HT1080 (cell line): ENCODE data around the gene FZD2. TPM values are rescaled to one million over a fixed set of nuclear protein-coding genes. Genes with fewer than 3 reads are reported as not detected.
"Not testable (repeated sequence)": the region's sequence is repeated elsewhere in the genome, so short reads cannot be mapped to it uniquely, and the experiment has no call there.

Experiments used
- DNase-seq: peaks from one replicate; pipeline ENCODE4 v3.0.0-alpha.2; 2015; ENCODE audit warnings: low read depth
- total RNA-seq: library from RNA; depleted of rRNA; stranded (reverse); fragments of >200 nt; shearing (Covaris generic); gene quantifications from 2 replicates; pipeline ENCODE4 v1.2.3, GENCODE V29; 2014

The FZD2 gene
- total RNA-seq, 1 experiment from 2014 or later: 14.6 TPM

DNA sequence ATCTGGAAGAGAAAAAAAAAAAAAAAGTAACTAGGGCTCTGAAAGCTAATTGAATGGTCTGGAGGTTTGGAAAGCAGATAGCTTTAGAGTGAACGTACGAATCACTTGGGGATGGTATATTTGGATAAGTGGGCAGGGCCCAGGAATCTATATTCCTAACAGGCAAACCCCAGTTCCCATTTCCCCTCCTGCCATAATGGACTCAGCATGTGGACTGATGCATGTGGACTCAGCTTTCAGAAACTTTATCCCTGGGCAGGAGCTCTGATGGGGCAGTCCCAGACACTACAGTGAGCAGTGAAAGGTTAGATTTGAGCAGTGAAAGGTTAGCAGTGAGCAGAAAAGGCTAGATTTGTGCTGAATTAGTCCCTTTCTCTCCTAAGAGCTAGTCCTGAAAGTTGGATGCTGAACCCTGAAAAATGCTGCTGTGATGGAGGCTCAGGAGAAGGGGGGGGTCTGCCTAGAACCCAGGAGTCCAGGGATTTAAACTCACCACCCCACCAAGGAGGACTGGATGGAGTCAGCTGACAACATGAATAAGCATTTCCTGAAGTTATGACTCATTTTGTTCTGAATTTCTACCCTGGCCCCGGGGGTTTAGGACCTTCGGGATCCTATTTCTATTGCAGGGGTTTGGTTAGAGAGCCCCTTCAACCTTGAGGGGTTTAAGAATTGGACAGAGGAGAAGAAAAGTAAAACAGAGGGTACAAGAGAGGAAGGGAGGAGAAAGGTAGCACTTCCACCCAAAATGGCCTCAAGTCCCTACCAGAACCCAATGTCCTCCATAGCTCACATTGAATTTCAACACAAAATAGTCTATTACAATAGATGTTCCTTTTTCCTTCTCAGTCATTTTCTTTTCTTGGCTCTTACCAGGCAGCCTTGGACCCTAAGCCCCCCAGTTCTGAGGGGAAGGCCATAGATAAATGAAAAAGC is 10.3 kb upstream of the FZD2 start:
- DNase-seq: peak; percentile 77

DNA sequence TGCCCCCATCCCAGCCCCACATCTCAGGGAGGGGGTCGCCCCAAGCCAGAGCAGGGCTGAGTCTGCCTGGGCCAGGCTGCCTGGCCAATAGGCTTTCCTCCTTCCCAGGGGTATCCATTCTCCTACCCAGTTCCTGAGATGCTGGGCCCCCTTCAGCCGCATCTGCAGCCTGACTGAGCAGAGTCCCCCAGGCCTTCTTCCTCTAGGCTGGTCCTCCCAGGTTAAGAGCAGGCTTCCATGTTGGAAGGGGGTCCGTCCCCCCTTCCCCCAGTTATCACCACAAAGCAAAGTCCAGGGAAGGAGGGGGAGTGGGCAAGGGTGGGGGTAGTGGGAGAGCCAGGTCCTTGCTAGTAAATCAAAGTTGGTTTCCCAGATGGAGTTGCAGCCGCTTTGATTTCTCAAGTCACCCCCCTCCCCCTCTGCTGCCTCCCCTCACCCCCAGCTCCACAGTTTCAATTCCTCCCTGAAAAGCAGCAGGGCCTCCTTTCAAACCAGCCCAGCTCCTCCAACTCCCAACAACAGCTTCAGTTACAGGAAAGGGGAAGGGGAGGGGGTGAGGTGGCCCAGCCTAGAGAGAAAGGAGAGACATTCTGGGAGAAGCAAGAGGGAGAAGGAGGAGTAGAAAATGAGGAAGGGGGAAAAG is 9.5 kb upstream of the FZD2 start:
- DNase-seq: no peak

DNA sequence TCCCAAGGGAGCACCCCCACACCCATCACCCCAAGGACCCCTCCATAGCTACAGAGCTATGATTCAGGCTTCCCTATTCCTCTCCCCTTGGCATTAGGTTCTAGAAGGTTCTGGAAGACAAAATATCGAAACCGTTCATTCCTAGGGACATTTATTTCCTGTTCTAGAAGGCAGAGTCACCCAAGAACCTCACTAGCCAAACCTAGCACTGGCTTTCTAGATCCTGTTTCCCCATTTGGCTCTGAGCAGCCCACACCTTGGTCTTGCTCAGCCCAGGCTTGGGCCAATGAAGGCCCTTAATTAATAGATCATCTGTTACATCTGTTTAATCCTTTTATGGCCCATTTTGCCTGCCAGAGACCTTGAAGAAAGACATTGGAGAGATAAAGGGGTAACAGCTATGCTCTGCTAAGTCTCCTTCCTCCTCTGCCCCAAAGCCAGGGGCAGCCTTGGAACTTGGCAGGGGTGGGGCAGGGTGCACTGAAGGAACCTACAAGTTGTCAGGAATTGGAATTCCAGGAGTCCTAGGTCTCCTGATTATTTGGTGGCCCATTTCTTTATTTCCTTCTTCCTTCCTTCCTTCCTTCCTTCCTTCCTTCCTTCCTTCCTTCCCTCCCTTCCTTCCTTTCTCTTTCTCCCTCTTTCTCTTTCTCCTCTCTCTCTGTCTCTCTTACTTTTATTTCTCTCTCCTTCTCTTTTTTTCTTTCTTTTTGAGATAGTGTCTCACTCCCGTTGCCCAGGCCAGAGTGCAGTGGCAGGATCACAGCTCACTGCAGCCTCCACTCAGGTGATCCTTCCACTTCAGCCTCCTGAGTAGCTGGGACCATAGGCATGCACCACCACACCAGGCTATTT is 8.7 kb upstream of the FZD2 start:
- DNase-seq: no peak

DNA sequence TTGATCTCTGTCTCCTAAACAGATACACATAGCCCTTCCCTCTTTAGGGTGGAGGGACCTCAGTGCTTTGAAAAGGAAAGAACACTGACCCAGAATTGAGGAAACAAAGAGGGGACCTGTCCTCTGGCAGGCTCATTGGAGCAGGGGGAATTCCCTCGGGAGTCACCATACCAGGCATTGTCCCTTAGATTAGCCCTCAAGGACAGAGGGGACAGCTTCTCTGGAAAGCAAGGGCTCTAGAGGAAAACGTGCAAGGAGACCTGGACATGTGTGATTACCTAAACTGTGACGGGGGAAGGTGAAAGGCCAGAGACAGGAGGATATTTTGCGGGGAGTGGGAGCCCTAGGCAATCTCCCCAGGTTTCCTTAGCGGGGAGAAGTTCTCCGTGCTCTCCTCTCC is 7.6 kb upstream of the FZD2 start:
- no peak for DNase-seq

DNA sequence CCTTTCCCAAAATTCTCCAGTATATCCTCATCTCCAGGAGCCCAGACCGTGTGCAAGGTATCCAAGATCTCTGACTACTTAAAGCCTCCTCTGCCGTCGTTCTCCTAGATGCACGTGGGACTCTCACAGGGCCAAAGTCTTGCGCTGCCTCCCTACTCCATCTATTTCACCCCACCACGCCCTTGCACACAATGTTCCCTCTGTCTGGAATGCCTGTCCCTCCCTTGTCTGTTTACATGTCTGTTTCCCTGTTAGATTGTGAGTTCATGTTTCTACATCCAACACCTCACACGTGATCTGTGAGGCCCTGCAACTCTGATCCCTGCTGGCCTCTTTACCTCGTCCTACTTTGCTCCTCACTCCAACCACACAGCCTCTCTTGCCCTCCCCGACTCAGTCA is 4.9 kb upstream of the FZD2 start:
- DNase-seq: no peak

DNA sequence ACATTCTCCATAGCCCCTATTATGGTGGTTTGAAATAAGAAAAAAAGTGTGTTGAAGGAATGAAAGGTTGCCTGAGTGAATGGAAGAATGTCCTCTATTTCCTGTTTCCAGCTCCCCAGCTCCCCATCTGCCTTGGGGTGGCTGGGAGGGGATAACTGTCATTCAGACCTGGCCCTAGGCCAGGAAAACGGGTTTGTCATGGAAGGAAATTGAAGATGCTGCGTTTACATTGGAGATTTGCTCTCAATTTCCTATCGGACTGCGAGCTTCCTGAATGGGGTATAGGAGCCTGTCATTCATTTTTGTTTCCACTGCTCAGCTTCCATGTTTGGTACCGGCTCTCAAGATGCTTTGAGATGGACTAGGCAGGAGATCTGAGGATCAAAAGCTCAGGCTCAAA is 2.2 kb upstream of the FZD2 start:
- DNase-seq: peak; percentile 35

DNA sequence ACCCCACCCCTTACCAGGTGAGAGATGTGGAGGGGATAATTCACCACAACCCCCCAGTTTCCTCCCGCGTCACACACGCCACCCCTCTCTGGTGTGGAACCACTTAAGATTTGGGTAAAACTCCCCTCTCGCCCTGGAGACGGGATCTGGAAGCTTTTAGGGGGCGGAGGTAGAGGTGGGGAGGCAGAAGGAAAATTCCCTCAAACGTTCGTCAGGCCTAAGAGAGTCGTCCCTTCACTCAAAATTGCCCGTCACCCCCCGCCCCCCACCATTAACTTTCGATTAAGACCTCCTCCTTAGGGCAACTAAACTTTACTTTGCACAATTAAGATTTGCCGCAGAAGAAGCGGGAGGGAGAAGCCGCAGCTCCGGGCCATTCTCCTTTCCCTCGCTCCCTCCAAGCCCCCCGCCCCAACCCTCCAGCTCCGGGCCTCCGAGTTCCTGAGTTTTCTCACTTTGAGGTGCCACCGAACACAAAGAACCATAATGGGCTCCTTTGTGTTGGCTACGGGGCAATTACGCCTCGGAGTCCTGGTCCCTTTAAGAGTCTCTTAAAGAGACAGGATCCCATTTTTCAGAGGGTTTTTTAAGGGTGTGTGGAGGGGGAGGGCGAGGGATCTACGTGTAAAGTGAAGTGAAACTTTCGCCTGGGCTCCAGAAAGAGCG is 985 bp upstream of the FZD2 start:
- peak; percentile 64 for DNase-seq

DNA sequence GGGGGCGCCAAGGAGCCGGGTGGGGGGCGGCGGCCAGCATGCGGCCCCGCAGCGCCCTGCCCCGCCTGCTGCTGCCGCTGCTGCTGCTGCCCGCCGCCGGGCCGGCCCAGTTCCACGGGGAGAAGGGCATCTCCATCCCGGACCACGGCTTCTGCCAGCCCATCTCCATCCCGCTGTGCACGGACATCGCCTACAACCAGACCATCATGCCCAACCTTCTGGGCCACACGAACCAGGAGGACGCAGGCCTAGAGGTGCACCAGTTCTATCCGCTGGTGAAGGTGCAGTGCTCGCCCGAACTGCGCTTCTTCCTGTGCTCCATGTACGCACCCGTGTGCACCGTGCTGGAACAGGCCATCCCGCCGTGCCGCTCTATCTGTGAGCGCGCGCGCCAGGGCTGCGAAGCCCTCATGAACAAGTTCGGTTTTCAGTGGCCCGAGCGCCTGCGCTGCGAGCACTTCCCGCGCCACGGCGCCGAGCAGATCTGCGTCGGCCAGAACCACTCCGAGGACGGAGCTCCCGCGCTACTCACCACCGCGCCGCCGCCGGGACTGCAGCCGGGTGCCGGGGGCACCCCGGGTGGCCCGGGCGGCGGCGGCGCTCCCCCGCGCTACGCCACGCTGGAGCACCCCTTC is 484 bp downstream of the FZD2 start:
- DNase-seq: no peak

DNA sequence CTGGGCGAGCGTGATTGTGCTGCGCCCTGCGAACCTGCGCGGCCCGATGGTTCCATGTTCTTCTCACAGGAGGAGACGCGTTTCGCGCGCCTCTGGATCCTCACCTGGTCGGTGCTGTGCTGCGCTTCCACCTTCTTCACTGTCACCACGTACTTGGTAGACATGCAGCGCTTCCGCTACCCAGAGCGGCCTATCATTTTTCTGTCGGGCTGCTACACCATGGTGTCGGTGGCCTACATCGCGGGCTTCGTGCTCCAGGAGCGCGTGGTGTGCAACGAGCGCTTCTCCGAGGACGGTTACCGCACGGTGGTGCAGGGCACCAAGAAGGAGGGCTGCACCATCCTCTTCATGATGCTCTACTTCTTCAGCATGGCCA is 1.0 kb downstream of the FZD2 start:
- DNase-seq: no peak

DNA sequence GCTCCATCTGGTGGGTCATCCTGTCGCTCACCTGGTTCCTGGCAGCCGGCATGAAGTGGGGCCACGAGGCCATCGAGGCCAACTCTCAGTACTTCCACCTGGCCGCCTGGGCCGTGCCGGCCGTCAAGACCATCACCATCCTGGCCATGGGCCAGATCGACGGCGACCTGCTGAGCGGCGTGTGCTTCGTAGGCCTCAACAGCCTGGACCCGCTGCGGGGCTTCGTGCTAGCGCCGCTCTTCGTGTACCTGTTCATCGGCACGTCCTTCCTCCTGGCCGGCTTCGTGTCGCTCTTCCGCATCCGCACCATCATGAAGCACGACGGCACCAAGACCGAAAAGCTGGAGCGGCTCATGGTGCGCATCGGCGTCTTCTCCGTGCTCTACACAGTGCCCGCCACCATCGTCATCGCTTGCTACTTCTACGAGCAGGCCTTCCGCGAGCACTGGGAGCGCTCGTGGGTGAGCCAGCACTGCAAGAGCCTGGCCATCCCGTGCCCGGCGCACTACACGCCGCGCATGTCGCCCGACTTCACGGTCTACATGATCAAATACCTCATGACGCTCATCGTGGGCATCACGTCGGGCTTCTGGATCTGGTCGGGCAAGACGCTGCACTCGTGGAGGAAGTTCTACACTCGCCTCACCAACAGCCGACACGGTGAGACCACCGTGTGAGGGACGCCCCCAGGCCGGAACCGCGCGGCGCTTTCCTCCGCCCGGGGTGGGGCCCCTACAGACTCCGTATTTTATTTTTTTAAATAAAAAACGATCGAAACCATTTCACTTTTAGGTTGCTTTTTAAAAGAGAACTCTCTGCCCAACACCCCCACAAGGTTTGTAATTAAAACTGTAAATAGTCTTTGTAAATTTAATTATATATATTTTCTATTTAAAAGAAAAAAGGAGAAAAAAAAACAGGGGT is 1.7 kb downstream of the FZD2 start:
- DNase-seq: no peak

DNA sequence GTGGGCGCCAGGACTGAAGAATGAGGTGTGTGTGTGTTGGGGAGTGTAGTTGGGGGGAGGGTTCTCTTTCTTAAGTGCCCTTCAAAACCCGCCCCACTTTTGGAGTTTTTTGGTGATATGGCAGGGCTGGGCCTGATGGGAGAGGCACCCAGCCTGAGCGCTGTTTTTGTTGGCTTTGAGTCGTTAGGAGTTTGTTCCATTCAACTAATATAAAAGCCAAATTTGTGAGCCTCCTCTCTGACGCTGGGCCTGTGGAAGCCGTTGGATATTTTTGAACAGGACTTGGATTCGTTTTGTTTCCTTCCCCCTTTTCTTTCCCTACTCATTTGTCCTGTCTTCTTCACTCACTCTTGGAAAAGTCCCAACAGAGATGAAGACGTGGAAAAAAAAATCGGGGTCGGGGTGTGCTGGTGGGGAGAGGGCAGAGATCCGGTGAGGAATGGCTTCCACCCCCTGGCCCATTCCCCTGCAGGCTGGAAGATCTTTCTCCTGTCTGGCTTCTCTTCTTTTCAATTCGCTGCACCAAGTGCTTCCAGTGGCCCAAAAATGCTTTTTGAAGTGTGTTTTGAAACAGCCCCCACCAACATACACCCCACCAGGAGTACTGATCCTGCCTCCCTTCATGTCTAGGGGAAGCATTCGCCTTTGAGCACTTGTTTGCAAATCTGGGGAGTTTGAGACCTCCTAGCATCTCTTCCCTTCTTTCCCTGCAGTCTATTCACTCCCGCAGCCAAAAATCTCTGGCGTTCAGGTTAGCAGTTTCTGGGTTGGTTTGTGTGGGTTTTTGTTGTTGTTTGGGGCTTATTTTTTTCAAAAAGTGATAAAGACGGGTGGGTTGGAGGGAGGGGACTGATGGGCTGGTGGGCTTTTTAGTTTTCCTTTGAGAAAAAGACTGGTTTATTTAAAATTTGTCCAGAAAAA is 2.6 kb downstream of the FZD2 start:
- DNase-seq: no peak

DNA sequence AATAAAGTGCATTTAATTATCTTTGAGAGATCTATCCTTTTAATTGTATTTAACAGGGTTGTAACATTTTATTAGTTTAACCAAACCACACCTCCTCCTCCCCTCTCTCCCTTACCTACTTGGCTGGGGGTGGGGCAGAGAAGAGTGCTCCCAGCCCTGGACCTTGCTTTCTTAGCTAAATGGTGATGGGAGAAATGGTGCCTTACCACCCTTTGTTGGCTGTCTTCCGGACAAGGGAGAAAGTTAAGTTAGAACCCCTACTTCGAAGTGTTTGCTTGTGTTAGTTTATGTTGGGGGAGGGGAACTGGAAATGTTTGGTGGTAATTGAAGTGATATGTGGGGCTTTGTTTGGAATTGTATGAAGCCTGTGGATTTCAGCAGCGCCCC is 3.9 kb downstream of the FZD2 start:
- DNase-seq: no peak

DNA sequence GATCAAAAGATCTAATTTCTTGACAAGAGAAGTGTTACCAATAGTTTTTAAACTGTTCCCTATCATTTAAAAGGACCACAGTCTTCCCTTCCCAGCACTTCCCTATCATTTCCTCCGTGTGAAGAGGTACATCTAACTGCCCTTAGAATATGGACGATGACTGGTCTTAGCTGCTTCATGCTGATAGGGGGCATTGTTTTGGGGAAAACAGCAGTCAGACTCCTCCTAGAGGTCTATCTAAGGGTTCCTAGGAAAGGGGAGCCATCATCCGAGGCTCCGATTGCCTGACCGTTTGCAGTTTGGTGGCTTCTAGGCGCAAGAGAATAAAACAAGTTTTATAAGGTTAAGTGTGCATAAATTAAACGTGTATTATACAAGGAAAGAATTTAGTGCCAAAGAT is 7.1 kb downstream of the FZD2 start:
- no peak for DNase-seq

DNA sequence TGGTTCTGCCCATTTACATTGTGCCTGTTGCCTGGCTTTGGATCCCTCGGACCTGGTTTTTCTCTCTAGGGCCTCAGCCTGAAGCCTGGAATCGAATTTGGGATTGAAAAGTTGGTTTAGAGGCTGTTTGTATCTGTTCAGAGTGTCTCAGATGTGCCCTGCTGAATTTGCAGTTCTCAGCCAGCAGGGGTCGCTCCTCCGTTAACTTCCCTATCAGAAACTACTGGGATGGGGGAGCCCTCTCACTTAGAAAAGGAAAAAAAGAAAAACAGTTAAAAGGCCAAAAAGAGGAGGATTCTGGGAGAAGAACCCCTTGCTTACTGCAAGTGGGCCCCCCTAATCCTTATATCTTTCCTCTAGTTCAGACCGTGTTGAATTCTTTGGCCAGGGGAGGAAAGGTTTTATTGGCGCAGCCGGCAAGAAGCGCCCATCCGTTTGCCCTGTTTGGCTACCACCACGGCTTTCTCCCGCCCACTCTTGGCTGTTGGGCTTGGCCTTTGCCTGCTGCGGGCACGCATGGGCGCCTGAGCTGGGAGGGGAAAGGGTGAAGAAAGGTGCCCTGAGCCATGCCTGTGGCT is 8.7 kb downstream of the FZD2 start:
- no peak for DNase-seq

DNA sequence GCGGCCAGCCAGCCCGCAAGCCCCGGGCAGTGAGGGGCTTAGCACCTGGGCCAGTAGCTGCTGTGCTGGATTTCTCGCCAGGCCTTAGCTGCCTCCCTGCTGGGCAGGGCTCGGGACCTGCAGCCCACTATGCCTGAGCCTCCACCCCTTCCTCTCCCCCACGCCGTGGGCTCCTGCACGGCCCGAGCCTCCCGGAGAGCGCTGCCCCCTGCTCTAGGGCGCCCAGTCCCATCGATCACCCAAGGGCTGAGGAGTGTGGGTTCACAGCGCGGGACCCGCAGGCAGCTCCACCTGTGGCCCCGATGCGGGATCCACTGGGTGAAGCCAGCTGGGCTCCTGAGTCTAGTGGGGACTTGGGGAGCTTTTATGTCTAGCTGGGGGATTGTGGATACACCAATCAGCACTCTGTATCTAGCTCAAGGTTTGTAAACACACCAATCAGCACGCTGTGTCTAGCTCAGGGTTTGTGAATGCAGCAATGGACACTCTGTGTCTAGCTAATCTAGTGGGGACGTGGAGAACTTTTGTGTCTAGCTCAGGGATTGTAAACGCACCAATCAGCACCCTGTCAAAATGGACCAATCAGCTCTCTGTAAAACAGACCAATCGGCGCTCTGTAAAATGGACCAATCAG is 11.1 kb downstream of the FZD2 start:
- DNase-seq: not testable (repeated sequence)

DNA sequence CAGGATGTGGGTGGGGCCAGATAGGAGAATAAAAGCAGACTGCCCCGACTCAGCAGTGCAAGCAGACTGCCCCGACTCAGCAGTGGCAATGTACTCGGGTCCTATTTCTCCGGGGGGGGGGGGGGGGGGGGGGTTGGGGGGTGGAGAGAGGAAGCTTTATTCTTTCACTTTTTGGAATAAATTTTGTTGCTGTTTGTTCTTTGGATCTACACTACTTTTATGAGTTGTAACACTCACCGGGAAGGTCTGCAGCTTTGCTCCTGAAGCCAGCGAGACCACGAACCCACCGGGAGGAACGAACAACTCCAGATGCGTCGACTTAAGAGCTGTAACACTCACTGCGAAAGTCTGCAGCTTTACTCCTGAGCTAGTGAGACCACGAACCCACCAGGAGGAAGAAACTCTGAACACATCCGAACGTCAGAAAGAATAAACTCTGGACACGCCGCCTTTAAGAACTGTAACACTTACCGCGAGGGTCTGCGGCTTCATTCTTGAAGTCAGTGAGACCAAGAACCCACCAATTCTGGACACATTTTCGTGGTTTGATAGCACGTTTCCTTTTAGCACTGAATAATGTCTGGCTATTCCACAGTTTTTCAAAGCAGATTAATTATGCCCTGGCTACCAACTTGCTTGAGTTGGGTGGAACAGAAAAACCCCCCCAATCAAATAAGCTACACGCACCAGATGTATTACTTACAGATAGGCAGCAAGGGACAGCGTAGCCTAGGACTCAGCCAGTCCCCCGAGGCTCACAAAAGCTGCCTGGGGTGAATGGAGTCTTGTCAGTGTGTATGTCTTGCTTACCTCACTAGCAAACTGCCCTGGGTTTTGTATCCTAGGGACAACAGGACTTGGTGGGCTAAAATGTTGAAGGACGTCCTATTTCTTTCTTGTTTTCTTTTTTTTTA is 11.9 kb downstream of the FZD2 start:
- DNase-seq: no peak

DNA sequence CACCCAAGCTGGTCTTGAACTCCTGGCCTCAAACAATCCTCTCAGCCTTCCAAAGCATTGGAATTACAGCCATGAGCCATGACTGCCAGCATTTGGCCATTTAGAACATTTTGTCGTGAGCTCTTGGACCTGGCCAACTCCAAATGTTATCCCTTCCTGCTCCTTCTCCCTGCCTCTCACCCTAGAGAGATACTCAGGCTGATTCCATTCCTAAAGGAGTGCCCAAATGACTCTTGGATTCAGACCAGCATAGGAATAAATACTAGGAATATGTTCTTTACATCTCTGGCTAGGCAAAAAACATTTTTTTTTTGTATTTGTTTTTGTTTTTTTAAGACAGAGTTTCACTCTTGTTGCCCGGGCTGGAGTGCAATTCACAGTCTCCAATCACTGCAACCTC is 15.5 kb downstream of the FZD2 start:
- no peak for DNase-seq
